ENCODE data around the gene ABHD1.

DNA sequence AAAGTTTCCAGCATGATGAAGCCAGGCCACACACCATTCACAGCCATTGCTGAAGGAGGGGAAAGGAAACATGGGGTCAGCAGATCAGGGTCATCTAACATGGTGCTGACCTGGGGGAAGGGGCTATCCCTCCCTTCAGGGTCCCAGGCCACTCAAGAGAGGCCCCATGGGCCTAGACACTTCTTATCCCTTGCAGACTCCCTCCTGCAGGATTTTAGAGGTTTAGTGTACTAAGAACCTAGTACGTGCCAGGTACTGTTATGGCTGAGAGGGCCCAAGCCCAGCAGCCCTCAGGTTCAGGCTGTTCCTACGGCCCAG, 28.2 kb upstream of the ABHD1 start:
- TF ChIP-seq, protein P1, sequence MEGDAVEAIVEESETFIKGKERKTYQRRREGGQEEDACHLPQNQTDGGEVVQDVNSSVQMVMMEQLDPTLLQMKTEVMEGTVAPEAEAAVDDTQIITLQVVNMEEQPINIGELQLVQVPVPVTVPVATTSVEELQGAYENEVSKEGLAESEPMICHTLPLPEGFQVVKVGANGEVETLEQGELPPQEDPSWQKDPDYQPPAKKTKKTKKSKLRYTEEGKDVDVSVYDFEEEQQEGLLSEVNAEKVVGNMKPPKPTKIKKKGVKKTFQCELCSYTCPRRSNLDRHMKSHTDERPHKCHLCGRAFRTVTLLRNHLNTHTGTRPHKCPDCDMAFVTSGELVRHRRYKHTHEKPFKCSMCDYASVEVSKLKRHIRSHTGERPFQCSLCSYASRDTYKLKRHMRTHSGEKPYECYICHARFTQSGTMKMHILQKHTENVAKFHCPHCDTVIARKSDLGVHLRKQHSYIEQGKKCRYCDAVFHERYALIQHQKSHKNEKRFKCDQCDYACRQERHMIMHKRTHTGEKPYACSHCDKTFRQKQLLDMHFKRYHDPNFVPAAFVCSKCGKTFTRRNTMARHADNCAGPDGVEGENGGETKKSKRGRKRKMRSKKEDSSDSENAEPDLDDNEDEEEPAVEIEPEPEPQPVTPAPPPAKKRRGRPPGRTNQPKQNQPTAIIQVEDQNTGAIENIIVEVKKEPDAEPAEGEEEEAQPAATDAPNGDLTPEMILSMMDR (IDR thresholded peaks at IDR 0.05), result no peak
- TF ChIP-seq POLR2AphosphoS5 (IDR thresholded peaks at IDR 0.05) (no peak), POLR2A (IDR thresholded peaks at IDR 0.05; ENCODE audit: low read depth) (no peak)
